H1 (cell line): ENCODE results near the gene DSP. TPM values are rescaled to one million over a fixed set of nuclear protein-coding genes. Genes with fewer than 3 reads are reported as not detected.

Experiments
- CTCF ChIA-PET: fragments of 300-600 bp; sonication (Branson Sonifier 250); formaldehyde crosslinking; loops from one replicate; lab custom pipeline; 2021; ENCODE audit not compliant: partially characterized antibody; lab: Charles Lee
- POLR2A ChIA-PET: fragments of 300-600 bp; sonication (Branson Sonifier 250); formaldehyde crosslinking; loops from one replicate; lab custom pipeline; 2021; ENCODE audit warnings: inconsistent platforms; ENCODE audit not compliant: partially characterized antibody; lab: Charles Lee
- DNase-seq, 2 experiments: peaks; one replicate each; pipeline versions ENCODE4 v3.0.0 to v3.0.0-alpha.2; 2010 to 2022; ENCODE audit warnings: low spot score in 2 of 2, low read depth in 1 of 2, mixed read lengths in 1 of 2
- FAIRE-seq: peaks from 2 replicates; lab custom pipeline; 2011; peaks lifted over from hg19 to GRCh38; lab: Jason Lieb, UNC
- H2AFZ ChIP-seq: 2 replicates; pipeline ENCODE4 v1.8.1; 2012; ENCODE audit warnings: low read length, inconsistent platforms
- H2AK5ac ChIP-seq: 2 replicates; pipeline ENCODE4 v1.6.1; 2013; ENCODE audit warnings: low read depth, low read length
- H2BK120ac ChIP-seq: replicated peaks from 2 replicates; pipeline ENCODE3; 2013; ENCODE audit warnings: low read depth, low read length, inconsistent platforms
- H2BK12ac ChIP-seq: 2 replicates; pipeline ENCODE4 v1.6.1; 2013; ENCODE audit warnings: low read depth, low read length
- H2BK15ac ChIP-seq: 2 replicates; pipeline ENCODE4 v1.6.1; 2013; ENCODE audit warnings: low read length
- H2BK20ac ChIP-seq: 2 replicates; pipeline ENCODE4 v1.6.1; 2013; ENCODE audit warnings: low read length
- H2BK5ac ChIP-seq: 2 replicates; pipeline ENCODE4 v1.6.1; 2013; ENCODE audit warnings: low read depth, low read length
- H3K14ac ChIP-seq: 2 replicates; pipeline ENCODE4 v1.6.1; 2013; ENCODE audit warnings: inconsistent platforms; ENCODE audit not compliant: insufficient read length
- H3K18ac ChIP-seq: 2 replicates; pipeline ENCODE4 v1.6.1; 2013; ENCODE audit warnings: low read length; ENCODE audit errors: extremely low read depth
- H3K23ac ChIP-seq: 2 replicates; pipeline ENCODE4 v1.6.1; 2013; ENCODE audit warnings: inconsistent platforms; ENCODE audit not compliant: insufficient read length
- H3K23me2 ChIP-seq: 2 replicates; pipeline ENCODE4 v1.6.1; 2013; ENCODE audit warnings: low read depth, low read length
- H3K27ac ChIP-seq: 2 replicates; pipeline ENCODE4 v1.6.1; 2011; ENCODE audit warnings: low read depth, low read length, inconsistent platforms
- H3K27me3 ChIP-seq, 4 experiments: replicated peaks in 1 of 4; 1 replicate in 1 of 4; 2 replicates in 3 of 4; pipeline versions ENCODE4 v1.6.1 to v1.8.1; 2011 to 2013; ENCODE audit warnings: low read length in 3 of 4, mild to moderate bottlenecking in 3 of 4, inconsistent platforms in 2 of 4, mixed read lengths in 2 of 4, moderate library complexity in 1 of 4; ENCODE audit not compliant: control insufficient read depth in 3 of 4, insufficient read depth in 3 of 4; ENCODE audit errors: extremely low read depth in 1 of 4
- H3K36me3 ChIP-seq, 4 experiments: 2 replicates each; pipeline versions ENCODE4 v1.6.1 to v1.8.1; 2011 to 2013; ENCODE audit warnings: mild to moderate bottlenecking in 4 of 4, low read length in 3 of 4, moderate library complexity in 2 of 4, control low read depth in 1 of 4, inconsistent platforms in 1 of 4; ENCODE audit not compliant: insufficient read depth in 4 of 4, control insufficient read depth in 2 of 4
- H3K4ac ChIP-seq: replicated peaks from 2 replicates; pipeline ENCODE3; 2013; ENCODE audit warnings: low read length, low read depth, mixed read lengths, inconsistent platforms; ENCODE audit not compliant: insufficient read length
- H3K4me1 ChIP-seq, 4 experiments: replicated peaks in 1 of 4; 1 replicate in 1 of 4; 2 replicates in 3 of 4; pipeline versions ENCODE4 v1.6.1 to v1.8.1; 2011 to 2013; ENCODE audit warnings: low read length in 3 of 4, inconsistent platforms in 2 of 4, mixed read lengths in 1 of 4; ENCODE audit not compliant: insufficient read depth in 4 of 4, control insufficient read depth in 3 of 4
- H3K4me2 ChIP-seq, 2 experiments: 2 replicates each; pipeline versions ENCODE4 v1.6.1 to v1.8.1; 2011 to 2013; ENCODE audit warnings: low read depth in 2 of 2, low read length in 2 of 2, control low read depth in 1 of 2, inconsistent platforms in 1 of 2, mild to moderate bottlenecking in 1 of 2; ENCODE audit not compliant: insufficient read depth in 1 of 2
- H3K4me3 ChIP-seq, 4 experiments: fragments of 200-600, 300-600 bp in 1 of 4; sonication (generic), shearing (Covaris generic), sonication (Bioruptor Twin) in 1 of 4; 2 replicates each; pipeline versions ENCODE4 v1.5.1 to v1.8.1; 2011 to 2016; ENCODE audit warnings: low read length in 4 of 4, low read depth in 3 of 4, control low read depth in 2 of 4, inconsistent platforms in 2 of 4, mild to moderate bottlenecking in 2 of 4, mixed read lengths in 1 of 4, moderate library complexity in 1 of 4; ENCODE audit not compliant: insufficient read depth in 2 of 4; ENCODE audit errors: extremely low read depth in 1 of 4
- H3K56ac ChIP-seq: replicated peaks from 2 replicates; pipeline ENCODE3; 2013; ENCODE audit warnings: low read depth, mild to moderate bottlenecking, mixed read lengths, low read length, inconsistent platforms; ENCODE audit not compliant: insufficient read length
- H3K79me1 ChIP-seq: 2 replicates; pipeline ENCODE4 v1.6.1; 2013; ENCODE audit warnings: low read depth, low read length, control low read depth
- H3K79me2 ChIP-seq, 2 experiments: 2 replicates each; pipeline versions ENCODE4 v1.6.1 to v1.8.1; 2012 to 2013; ENCODE audit warnings: low read length in 2 of 2, mild to moderate bottlenecking in 2 of 2, inconsistent platforms in 1 of 2; ENCODE audit not compliant: insufficient read depth in 2 of 2, control insufficient read depth in 1 of 2
- H3K9ac ChIP-seq, 4 experiments: replicated peaks in 1 of 4; 1 replicate in 1 of 4; 2 replicates in 3 of 4; pipeline versions ENCODE4 v1.6.1 to v1.8.1; 2011 to 2013; ENCODE audit warnings: low read depth in 3 of 4, low read length in 3 of 4, control low read depth in 2 of 4, mild to moderate bottlenecking in 2 of 4, moderate library complexity in 2 of 4, inconsistent platforms in 1 of 4; ENCODE audit errors: extremely low read depth in 1 of 4
- H3K9me3 ChIP-seq, 2 experiments: 2 replicates each; pipeline versions ENCODE4 v1.6.1 to v1.8.1; 2012 to 2013; ENCODE audit warnings: mild to moderate bottlenecking in 2 of 2, moderate library complexity in 2 of 2, control low read depth in 1 of 2, inconsistent platforms in 1 of 2, low read depth in 1 of 2, low read length in 1 of 2, mixed read lengths in 1 of 2; ENCODE audit not compliant: insufficient read depth in 2 of 2
- H4K20me1 ChIP-seq, 2 experiments: replicated peaks in 1 of 2; 2 replicates each; pipeline versions ENCODE3 to v1.8.1; 2011 to 2013; ENCODE audit warnings: inconsistent platforms in 2 of 2, low read length in 2 of 2, mild to moderate bottlenecking in 1 of 2; ENCODE audit not compliant: insufficient read depth in 2 of 2, control insufficient read depth in 1 of 2
- H4K5ac ChIP-seq: 2 replicates; pipeline ENCODE4 v1.6.1; 2013; ENCODE audit warnings: low read length, low read depth, mixed read lengths, inconsistent platforms; ENCODE audit not compliant: insufficient read length
- H4K8ac ChIP-seq: 2 replicates; pipeline ENCODE4 v1.8.0; 2013; ENCODE audit warnings: mild to moderate bottlenecking, moderate library complexity, low read length, inconsistent platforms; ENCODE audit not compliant: insufficient read depth; ENCODE audit errors: extremely low read depth
- H4K91ac ChIP-seq: replicated peaks from 2 replicates; pipeline ENCODE3; 2013; ENCODE audit warnings: low read length, mixed read lengths, inconsistent platforms; ENCODE audit not compliant: insufficient read length
- ATF2 ChIP-seq: IDR thresholded peaks from 2 replicates; pipeline ENCODE4 v1.6.1; 2012; ENCODE audit warnings: low read length, inconsistent platforms
- E2F6 ChIP-seq: IDR thresholded peaks from 2 replicates; pipeline ENCODE4 v1.6.1; 2012; ENCODE audit warnings: inconsistent platforms
- EP300 ChIP-seq, 2 experiments: IDR thresholded peaks; 1 replicate in 1 of 2; 2 replicates in 1 of 2; pipeline ENCODE4 v1.6.1; 2011 to 2012; ENCODE audit warnings: low read depth in 2 of 2, low read length in 2 of 2, mild to moderate bottlenecking in 2 of 2, borderline replicate concordance in 1 of 2, inconsistent platforms in 1 of 2, moderate library complexity in 1 of 2
- POU5F1 ChIP-seq: IDR thresholded peaks from 2 replicates; pipeline ENCODE4 v1.6.1; 2011; ENCODE audit warnings: low read depth, mild to moderate bottlenecking, low read length, moderate library complexity
- RAD21 ChIP-seq, 2 experiments: IDR thresholded peaks in 1 of 2; conservative IDR thresholded peaks in 1 of 2; 2 replicates each; pipeline ENCODE4 v1.6.1; 2011; ENCODE audit warnings: low read depth in 2 of 2, low read length in 2 of 2, improper control_type of control experiment in 1 of 2, inconsistent platforms in 1 of 2, mild to moderate bottlenecking in 1 of 2, moderate library complexity in 1 of 2
- SP1 ChIP-seq: IDR thresholded peaks from 2 replicates; pipeline ENCODE4 v1.6.1; 2011; ENCODE audit warnings: low read depth, low read length
- TAF7 ChIP-seq: optimal IDR thresholded peaks from 2 replicates; pipeline ENCODE3; 2011; ENCODE audit warnings: low read depth, mild to moderate bottlenecking, inconsistent platforms, low read length, moderate library complexity, borderline replicate concordance
- WGBS, 2 experiments: shearing (Covaris generic) in 1 of 2; methylation state at CpG; one replicate each; pipeline versions ENCODE4 v1.1.6 to v1.1.7; 2013 to 2015; ENCODE audit warnings: low lambda C conversion rate in 2 of 2, mixed read lengths in 2 of 2, inconsistent platforms in 1 of 2, low coverage in 1 of 2, missing lambda C conversion rate in 1 of 2; ENCODE audit not compliant: insufficient replicate concordance in 2 of 2, insufficient coverage in 1 of 2, insufficient read length in 1 of 2; ENCODE audit errors: extremely low coverage in 1 of 2, missing lambda C conversion rate in 1 of 2; 5-methylcytosine and 5-hydroxymethylcytosine counted together
- polyA plus RNA-seq, 7 experiments: library from polyadenylated mRNA; depleted of rRNA in 3 of 7; stranded (reverse) in 5 of 7; unstranded in 2 of 7; fragments of >200 nt in 5 of 7; fragments of 200-250 nt in 2 of 7; gene quantifications; 1 replicate in 5 of 7; 2 replicates in 1 of 7; 4 replicates in 1 of 7; pipeline versions ENCODE4 v1.2.1 to v1.2.3, GENCODE V29; 2011 to 2013; ENCODE audit warnings: missing spikeins in 2 of 7, mixed read lengths in 2 of 7
- total RNA-seq: library from RNA; stranded (reverse); fragmentation: NEBNext Ultra II Directional; extraction: Animal tissue kit (Norgen Biotek cat#: 25700); gene quantifications from 2 replicates; pipeline ENCODE4 v1.2.1, GENCODE V29; 2021

Gene DSP
- total and polyA plus RNA-seq, 2 of the 8 experiments (the other 6 are each of a cell fraction or from before 2014, with no cell fraction given), result 14.3 to 48.5 TPM

- no peak overlapping the region for H3K18ac ChIP-seq
- no peak overlapping the region for H3K56ac ChIP-seq
- H3K4ac ChIP-seq, result no peak overlapping the region
- CTCF ChIA-PET, result interaction anchor here (5.6 kb wide), 1 partner anchor 9 kb away, joined by 26 read pairs; no protein-coding TSS in a partner anchor
- no peak for TF ChIP-seq SP1
- TF ChIP-seq ATF2, result no peak
- TF ChIP-seq RAD21 (IDR thresholded peaks at IDR 0.05 in 1 of 2, conservative IDR thresholded peaks at IDR 0.05 in 1 of 2; ENCODE audit: low read depth in 2 of 2, low read length in 2 of 2), result no peak
- no peak for TF ChIP-seq POU5F1
- TF ChIP-seq E2F6, result no peak
- no peak for TF ChIP-seq TAF7
- no peak for TF ChIP-seq EP300 (IDR thresholded peaks at IDR 0.05; ENCODE audit: borderline replicate concordance in 1 of 2, low read depth in 2 of 2, low read length in 2 of 2)
- no peak overlapping the region for H3K4me2 ChIP-seq
- H2BK20ac ChIP-seq, result no peak overlapping the region
- no peaks in the 10 kb centered on the region for H3K36me3 ChIP-seq
- no peak for FAIRE-seq
- H4K91ac ChIP-seq, result no peak overlapping the region
- no peak overlapping the region for H2BK5ac ChIP-seq
- POLR2A ChIA-PET, result no interaction called here
- no peak overlapping the region for H2BK120ac ChIP-seq
- H2AK5ac ChIP-seq, result no peak overlapping the region
- DNase-seq, result no peak
- no peak overlapping the region for H3K4me3 ChIP-seq
- no peak overlapping the region for H3K23ac ChIP-seq
- no peaks in the 10 kb centered on the region for H4K20me1 ChIP-seq
- H3K79me1 ChIP-seq, result no peaks in the 10 kb centered on the region
- H3K23me2 ChIP-seq, result no peaks in the 10 kb centered on the region
- H2AFZ ChIP-seq, result no peak overlapping the region
- no peak overlapping the region for H2BK12ac ChIP-seq
- no peak overlapping the region for H3K9ac ChIP-seq
- no peak overlapping the region for H3K27ac ChIP-seq
- no peak overlapping the region for H4K8ac ChIP-seq
- H3K4me1 ChIP-seq, result no peaks in the 10 kb centered on the region
- no peak overlapping the region for H2BK15ac ChIP-seq
- peaks cover 0 to 2% (median 0%) of the 10 kb centered on the region in 4 experiments; a peak in 1 of 7 replicates for H3K27me3 ChIP-seq
- no peak overlapping the region for H4K5ac ChIP-seq
- 88% methylated on average over 4 of the region's 4 CpGs; no CpG with 5 or more reads in 1 of the 2 experiments for WGBS, 2 experiments
- no peak overlapping the region for H3K14ac ChIP-seq
- peaks cover 0 to 4% of the 10 kb centered on the region in 2 experiments; a peak in 1 of 4 replicates for H3K9me3 ChIP-seq
- no peaks in the 10 kb centered on the region for H3K79me2 ChIP-seq
Measured at GRCh38 chr6:7633361-7633760, 91.9 kb downstream of the DSP start.
